ENCODE results near the gene FOXN1. TPM values are rescaled to one million over a fixed set of nuclear protein-coding genes. Genes with fewer than 3 reads are reported as not detected.
A peak's percentile ranks its signal among the peaks of the same experiment; 100 is the strongest.

Gene FOXN1
- total RNA-seq, 1 donor from 2014 or later: not detected

DNA sequence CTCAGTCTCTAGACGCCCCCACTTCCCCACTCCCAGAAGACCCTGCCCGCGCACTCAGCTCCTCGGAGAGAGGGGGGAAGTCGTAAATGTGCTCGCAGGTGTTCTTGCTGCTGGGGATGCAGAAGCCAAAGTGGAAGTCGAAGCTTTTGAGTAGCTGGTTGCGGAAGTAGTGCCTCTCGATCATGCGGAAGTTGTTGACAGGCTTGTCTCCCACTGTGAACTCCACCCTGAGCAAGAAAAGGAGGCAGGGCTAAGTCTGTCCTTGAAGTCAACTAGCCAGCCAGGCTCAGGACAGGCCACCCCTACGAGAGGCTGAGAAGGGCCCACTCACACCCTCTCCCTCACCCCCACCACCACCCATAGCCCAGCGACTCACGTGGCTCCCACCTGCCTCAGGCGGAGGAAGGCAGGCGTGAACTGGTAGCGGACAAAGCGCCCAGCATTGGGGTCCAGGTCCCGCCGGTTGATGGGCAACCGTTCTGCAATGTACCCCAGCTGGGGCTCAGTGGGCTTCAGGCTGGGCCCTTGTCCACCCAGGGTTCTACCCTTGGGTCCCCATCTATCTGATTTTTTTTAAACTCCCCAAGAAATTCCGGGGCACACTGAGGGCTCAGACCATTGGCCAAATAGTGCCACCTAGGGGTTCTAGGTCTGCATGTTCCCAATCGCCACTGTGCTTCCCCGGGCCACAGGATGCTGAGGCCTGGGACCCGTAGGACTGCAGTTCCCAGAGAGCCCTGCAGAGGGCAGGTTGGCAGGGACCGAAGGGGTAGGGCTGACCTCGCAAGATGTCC, 41.7 kb downstream of the FOXN1 start:
- H3K4me3 ChIP-seq (ENCODE audit: low read depth, low read length): no peak overlapping the region
- TF ChIP-seq, protein P1, sequence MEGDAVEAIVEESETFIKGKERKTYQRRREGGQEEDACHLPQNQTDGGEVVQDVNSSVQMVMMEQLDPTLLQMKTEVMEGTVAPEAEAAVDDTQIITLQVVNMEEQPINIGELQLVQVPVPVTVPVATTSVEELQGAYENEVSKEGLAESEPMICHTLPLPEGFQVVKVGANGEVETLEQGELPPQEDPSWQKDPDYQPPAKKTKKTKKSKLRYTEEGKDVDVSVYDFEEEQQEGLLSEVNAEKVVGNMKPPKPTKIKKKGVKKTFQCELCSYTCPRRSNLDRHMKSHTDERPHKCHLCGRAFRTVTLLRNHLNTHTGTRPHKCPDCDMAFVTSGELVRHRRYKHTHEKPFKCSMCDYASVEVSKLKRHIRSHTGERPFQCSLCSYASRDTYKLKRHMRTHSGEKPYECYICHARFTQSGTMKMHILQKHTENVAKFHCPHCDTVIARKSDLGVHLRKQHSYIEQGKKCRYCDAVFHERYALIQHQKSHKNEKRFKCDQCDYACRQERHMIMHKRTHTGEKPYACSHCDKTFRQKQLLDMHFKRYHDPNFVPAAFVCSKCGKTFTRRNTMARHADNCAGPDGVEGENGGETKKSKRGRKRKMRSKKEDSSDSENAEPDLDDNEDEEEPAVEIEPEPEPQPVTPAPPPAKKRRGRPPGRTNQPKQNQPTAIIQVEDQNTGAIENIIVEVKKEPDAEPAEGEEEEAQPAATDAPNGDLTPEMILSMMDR (conservative IDR thresholded peaks at IDR 0.05; ENCODE audit: low read depth, low read length): peak; percentile 92
- DNase-seq (ENCODE audit: low read depth): no peak

DNA sequence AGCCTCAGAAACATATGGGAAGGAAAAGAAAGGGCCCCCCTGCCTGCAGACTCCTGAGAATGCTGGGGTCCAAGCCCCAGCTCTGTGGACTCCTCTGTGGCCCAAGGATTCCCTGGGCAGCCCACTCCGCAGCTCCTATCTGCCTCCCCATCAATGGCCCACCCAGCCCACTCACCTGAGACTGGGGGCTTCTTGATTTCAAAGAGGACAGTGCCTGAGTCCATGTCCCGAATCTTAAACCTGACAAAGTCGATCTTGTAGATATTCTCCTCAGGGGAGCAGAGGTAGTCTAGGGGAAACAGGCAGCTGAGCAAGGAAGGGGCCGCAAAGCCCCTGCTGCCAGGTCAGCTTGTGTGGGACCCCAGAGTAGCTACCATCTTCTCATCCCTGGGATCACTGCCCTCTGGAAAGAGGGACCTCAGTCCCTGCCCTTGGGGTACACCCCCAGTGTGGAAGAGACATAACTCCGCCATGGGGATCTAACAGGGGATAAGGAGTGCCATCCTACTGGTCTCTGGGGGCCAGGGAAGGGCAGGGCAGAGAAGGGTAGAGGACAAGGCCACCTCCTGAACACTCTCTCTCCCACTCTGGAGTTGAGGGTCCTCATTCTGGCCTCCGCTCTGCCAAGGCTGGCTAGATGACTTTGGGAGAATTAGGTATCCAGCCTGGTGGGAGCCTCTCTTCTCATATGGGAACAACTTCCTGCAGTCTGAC, 42.4 kb downstream of the FOXN1 start:
- no peak for DNase-seq (ENCODE audit: low read depth)
- TF ChIP-seq, protein P1 (conservative IDR thresholded peaks at IDR 0.05; ENCODE audit: low read depth, low read length): no peak
- H3K4me3 ChIP-seq (ENCODE audit: low read depth, low read length): no peak overlapping the region

DNA sequence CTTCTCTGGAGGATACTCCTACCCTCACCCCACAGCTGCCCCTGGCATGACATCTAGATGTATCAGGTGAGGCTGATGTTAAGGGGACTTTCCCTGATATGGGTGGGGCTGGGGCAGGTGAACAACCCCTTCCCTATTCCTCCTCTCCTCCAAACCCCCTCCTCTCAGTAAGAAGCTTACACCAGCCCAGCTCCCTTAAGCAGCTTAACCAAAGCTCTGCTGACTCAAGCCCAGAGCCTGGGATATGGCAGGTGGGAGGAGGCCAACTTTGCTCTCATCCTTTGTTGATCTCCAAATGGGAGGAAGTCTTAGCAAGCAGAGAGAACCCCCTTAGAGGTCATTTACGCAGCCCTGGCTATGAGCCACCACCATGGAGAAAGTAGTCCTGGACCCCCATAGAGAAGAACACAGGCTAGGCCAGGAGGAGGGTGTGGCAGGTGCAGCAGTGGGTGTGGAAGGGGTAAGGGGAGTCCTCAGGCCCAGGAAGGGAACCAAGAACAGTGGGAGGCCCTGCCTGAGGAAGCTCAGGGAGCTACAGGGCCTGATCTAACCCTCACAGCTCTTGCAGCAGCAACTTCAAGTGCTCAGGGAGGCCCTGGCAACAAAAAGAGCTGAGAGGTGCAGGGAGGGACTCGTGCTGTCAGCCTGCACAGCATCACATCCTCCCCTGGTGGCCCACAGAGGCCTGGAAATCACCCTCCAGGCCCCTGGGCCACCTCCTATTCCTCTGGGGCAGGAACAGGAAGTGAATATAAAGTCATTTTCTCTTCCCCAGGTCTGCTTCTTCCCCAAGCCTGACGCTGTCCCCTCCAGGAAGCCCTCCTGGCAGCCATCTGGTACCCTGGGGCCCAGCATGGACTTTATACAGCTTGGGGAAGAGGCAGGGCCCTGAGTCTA, 43.3 kb downstream of the FOXN1 start:
- H3K4me3 ChIP-seq (ENCODE audit: low read depth, low read length): no peak overlapping the region
- DNase-seq (ENCODE audit: low read depth): no peak
- TF ChIP-seq, protein P1 (conservative IDR thresholded peaks at IDR 0.05; ENCODE audit: low read depth, low read length): no peak

DNA sequence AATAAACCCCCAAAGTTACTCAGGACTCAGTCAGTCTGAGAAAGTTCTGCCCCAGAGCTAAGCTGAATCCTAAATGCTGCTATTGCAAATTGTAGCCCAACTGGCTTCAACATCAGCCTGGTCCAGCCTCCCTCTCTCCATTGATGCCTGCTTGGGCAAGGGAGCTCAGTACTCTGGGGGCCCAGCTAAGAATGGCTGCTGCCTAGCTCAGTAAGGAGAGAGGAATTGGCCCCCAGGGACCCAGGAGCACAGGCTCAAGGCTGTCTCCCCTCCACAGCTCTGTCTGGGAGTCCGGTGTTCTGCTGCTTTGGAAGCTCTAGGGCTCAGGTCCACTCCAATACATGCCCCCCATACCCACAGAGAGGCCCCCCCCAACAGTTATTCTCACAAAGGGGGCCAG, 44.7 kb downstream of the FOXN1 start:
- H3K4me3 ChIP-seq (ENCODE audit: low read depth, low read length): no peak overlapping the region
- TF ChIP-seq, protein P1 (conservative IDR thresholded peaks at IDR 0.05; ENCODE audit: low read depth, low read length): no peak
- no peak for DNase-seq (ENCODE audit: low read depth)

DNA sequence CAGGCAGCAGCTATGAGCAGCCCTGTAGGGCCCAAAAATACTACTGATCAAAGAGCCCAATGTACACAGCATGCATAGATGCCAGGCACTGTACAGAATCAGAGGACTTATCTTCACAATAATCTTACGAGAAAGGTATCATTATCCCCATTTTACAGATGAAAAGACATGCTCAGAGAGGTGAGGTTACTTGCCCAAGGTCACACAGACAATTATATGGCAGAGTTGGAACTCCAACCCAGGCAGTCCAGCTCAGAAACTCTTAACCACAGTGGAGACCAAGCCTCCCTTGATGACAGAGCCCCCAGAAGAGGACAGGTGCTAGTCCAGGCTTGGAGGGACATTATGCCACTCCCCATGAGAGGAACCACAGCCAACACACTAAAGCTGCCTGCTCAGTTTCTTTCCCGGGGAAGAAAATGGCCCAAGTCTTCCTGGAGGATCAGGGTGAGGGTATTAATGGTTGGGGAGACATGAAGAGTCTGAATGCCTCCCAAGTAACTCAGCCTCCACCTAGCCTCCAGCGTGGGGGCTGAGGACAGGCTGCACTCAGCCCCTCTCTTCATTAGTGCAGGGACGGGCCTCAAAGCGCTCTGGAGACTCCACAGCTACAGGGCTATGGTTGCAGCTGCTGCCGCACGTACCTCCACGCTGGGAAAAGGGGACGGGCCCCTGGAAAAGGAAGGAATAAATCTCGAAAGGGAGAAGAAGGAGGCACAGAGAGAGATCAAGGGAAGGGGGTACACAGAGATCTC, 45.5 kb downstream of the FOXN1 start:
- TF ChIP-seq, protein P1 (conservative IDR thresholded peaks at IDR 0.05; ENCODE audit: low read depth, low read length): no peak
- DNase-seq (ENCODE audit: low read depth): no peak
- peak overlapping the region; percentile 73 for H3K4me3 ChIP-seq (ENCODE audit: low read depth, low read length)
